ENCODE data around the gene NELFCD. TPM values are rescaled to one million over a fixed set of nuclear protein-coding genes. Genes with fewer than 3 reads are reported as not detected.

Gene NELFCD
- polyA plus RNA-seq, 1 of the 3 experiments (the other 2 are of a cell fraction), result 90.0 TPM

DNA sequence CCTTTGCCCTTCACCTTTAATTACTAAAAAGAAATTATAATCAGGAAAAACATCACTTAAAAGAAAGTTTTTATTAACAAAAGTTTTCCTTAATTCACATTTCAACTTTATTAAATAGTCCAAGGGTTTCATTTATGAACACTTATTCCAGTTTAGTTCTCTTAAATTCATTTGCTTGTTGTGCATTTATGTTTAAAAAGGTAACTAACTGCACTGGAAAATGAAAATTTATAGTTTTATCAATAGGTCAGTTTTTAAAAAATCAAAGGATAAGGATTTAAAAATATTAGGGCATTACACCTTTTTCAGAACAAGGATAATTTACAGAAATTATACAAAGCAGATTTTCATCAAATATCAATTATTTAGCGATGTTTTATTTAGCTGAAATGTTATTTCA, 52.0 kb downstream of the NELFCD start:
- peaks cover 25% of the 10 kb centered on the region for H3F3A ChIP-seq (replicated peaks; ENCODE audit: insufficient read depth)
- peak overlapping the region; percentile 82 to 83 for H3K27ac ChIP-seq (ENCODE audit: low read depth in 2 of 2, low read length in 1 of 2)
- DNase-seq, result no peak
- WGBS (ENCODE audit: low lambda C conversion rate), result 98% methylated on average over 1 of the region's 1 CpG
- no peaks in the 10 kb centered on the region for H3K27me3 ChIP-seq (ENCODE audit: insufficient read depth)
- peak overlapping the region; percentile 90 for H3K4me2 ChIP-seq
- TF ChIP-seq, protein P1, sequence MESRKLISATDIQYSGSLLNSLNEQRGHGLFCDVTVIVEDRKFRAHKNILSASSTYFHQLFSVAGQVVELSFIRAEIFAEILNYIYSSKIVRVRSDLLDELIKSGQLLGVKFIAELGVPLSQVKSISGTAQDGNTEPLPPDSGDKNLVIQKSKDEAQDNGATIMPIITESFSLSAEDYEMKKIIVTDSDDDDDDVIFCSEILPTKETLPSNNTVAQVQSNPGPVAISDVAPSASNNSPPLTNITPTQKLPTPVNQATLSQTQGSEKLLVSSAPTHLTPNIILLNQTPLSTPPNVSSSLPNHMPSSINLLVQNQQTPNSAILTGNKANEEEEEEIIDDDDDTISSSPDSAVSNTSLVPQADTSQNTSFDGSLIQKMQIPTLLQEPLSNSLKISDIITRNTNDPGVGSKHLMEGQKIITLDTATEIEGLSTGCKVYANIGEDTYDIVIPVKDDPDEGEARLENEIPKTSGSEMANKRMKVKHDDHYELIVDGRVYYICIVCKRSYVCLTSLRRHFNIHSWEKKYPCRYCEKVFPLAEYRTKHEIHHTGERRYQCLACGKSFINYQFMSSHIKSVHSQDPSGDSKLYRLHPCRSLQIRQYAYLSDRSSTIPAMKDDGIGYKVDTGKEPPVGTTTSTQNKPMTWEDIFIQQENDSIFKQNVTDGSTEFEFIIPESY (IDR thresholded peaks at IDR 0.05; ENCODE audit: borderline replicate concordance, low read depth), result no peak
- TF ChIP-seq POLR2AphosphoS5 (IDR thresholded peaks at IDR 0.05; ENCODE audit: low read depth, low read length) (no peak), GABPA (IDR thresholded peaks at IDR 0.05; ENCODE audit: low read depth) (no peak), RFX5 (IDR thresholded peaks at IDR 0.05; ENCODE audit: low read length) (no peak)
- no peaks in the 10 kb centered on the region for H3K9me2 ChIP-seq
- H3K9ac ChIP-seq, result peak overlapping the region; percentile 72
- no peaks in the 10 kb centered on the region for H3K9me3 ChIP-seq
- peak overlapping the region; percentile 78 to 91; a peak in 2 of 4 replicates for H3K4me3 ChIP-seq (ENCODE audit: low read depth in 2 of 2, low read length in 1 of 2)
- H4K20me1 ChIP-seq (ENCODE audit: insufficient read depth), result peaks cover 12% of the 10 kb centered on the region
- POLR2A ChIA-PET, result interaction anchor here (1.0 to 1.5 kb wide), 2 partner anchors 9 to 422 kb away, joined by 4 to 10 read pairs; partner anchors contain the start of gene PRELID3B
- CTCF ChIA-PET, result interaction anchor here (0.7 to 3.8 kb wide), 7 partner anchors 8 to 463 kb away, joined by 3 to 17 read pairs (median 4); no protein-coding TSS in a partner anchor
- H3K79me2 ChIP-seq (ENCODE audit: insufficient read depth), result peaks cover 60% of the 10 kb centered on the region
- H3K36me3 ChIP-seq (replicated peaks in 1 of 2; ENCODE audit: control insufficient read depth in 1 of 2, insufficient read depth in 2 of 2, low read length in 1 of 2), result peaks cover 57 to 77% of the 10 kb centered on the region in 2 experiments
- H3K4me1 ChIP-seq (ENCODE audit: control insufficient read depth in 1 of 2, insufficient read depth in 2 of 2, low read depth in 1 of 2, low read length in 1 of 2), result peaks cover 24 to 40% of the 10 kb centered on the region in 2 experiments; a peak in 3 of 4 replicates
- H2AFZ ChIP-seq (ENCODE audit: low read depth), result peak overlapping the region; percentile 81

DNA sequence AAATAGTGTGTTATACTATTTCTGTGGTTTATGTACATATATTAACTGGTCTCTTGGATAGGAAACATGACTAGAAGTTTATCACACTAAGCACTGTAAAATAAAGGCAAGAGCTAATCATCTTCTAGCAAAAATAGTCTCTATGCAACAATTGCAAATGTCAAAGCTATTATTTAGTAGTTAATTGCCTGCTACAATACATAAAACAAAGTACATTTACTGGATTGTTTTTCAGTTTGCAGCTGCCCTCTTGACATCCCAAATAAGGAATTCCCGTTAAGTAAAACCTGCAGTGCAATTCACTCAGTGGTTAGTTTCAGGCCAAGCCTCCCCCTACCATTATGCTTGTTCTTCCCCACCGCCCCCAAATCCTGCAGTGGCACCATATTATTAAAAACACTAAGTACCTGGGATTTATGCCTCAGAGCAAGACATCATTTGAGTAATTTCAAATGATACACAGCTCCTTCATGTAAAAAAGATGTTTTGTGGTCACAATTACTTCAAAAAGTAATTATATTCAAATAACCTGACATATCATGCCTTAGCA, 52.6 kb downstream of the NELFCD start:
- Histone ChIP-seq H3K79me2 (ENCODE audit: insufficient read depth) (peaks cover 60% of the 10 kb centered on the region), H3K4me3 (ENCODE audit: low read depth in 2 of 2, low read length in 1 of 2) (no peak overlapping the region), H3K27ac (ENCODE audit: low read depth in 2 of 2, low read length in 1 of 2) (peak overlapping the region; percentile 82 to 83; a peak in 3 of 4 replicates), H3K9ac (peak overlapping the region; percentile 72; the same call in 1 of the 2 replicates), H3K4me2 (no peak overlapping the region), H2AFZ (ENCODE audit: low read depth) (no peak overlapping the region), H3F3A (replicated peaks; ENCODE audit: insufficient read depth) (peaks cover 22% of the 10 kb centered on the region), H3K9me3 (no peaks in the 10 kb centered on the region), H3K9me2 (no peaks in the 10 kb centered on the region), H3K27me3 (ENCODE audit: insufficient read depth) (no peaks in the 10 kb centered on the region), H3K36me3 (replicated peaks in 1 of 2; ENCODE audit: control insufficient read depth in 1 of 2, insufficient read depth in 2 of 2, low read length in 1 of 2) (peaks cover 56 to 73% of the 10 kb centered on the region in 2 experiments), H3K4me1 (ENCODE audit: control insufficient read depth in 1 of 2, insufficient read depth in 2 of 2, low read depth in 1 of 2, low read length in 1 of 2) (peaks cover 20 to 34% of the 10 kb centered on the region in 2 experiments; a peak in 3 of 4 replicates), H4K20me1 (ENCODE audit: insufficient read depth) (peaks cover 7% of the 10 kb centered on the region)
- POLR2A ChIA-PET, result no interaction called here
- no peak for TF ChIP-seq PBX3 (IDR thresholded peaks at IDR 0.05)
- CTCF ChIA-PET, result interaction anchor here (0.7 to 3.8 kb wide), 7 partner anchors 21 to 462 kb away, joined by 3 to 17 read pairs (median 4); no protein-coding TSS in a partner anchor
- no peak for DNase-seq
- 74% methylated on average over 2 of the region's 2 CpGs for WGBS (ENCODE audit: low lambda C conversion rate)

DNA sequence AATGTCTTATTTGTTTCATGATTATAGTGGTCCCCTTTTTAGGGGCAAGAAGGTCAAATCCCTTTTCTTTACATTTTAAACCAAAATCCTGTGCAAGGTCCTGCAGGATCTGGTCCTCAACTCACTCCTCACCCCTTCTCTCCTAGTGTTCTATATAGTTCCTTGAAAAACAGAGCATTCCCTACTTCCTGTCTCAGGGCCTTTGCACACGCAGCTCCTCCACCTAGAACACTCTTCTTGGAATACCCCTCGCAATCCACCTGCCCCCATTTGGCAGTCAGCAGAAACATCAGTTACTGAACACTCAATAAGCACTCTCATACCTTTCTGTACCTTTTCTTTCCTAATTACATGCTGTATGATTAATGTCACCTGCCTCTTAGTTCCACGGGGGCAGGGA, 54.3 kb downstream of the NELFCD start:
- H3K27me3 ChIP-seq (ENCODE audit: insufficient read depth), result no peaks in the 10 kb centered on the region
- peaks cover 14 to 28% of the 10 kb centered on the region in 2 experiments; a peak in 3 of 4 replicates for H3K4me1 ChIP-seq (ENCODE audit: control insufficient read depth in 1 of 2, insufficient read depth in 2 of 2, low read depth in 1 of 2, low read length in 1 of 2)
- WGBS (ENCODE audit: low lambda C conversion rate), result 95% methylated on average over 3 of the region's 3 CpGs
- no peak overlapping the region for H2AFZ ChIP-seq (ENCODE audit: low read depth)
- no peak for DNase-seq
- no peak overlapping the region for H3K4me2 ChIP-seq
- peaks cover 60% of the 10 kb centered on the region for H3K79me2 ChIP-seq (ENCODE audit: insufficient read depth)
- peaks cover 26% of the 10 kb centered on the region for H3F3A ChIP-seq (replicated peaks; ENCODE audit: insufficient read depth)
- H3K36me3 ChIP-seq (replicated peaks in 1 of 2; ENCODE audit: control insufficient read depth in 1 of 2, insufficient read depth in 2 of 2, low read length in 1 of 2), result peaks cover 44 to 68% of the 10 kb centered on the region in 2 experiments
- H4K20me1 ChIP-seq (ENCODE audit: insufficient read depth), result peaks cover 4% of the 10 kb centered on the region; the same call in 1 of the 2 replicates
- H3K9me3 ChIP-seq, result no peaks in the 10 kb centered on the region
- ChIA-PET POLR2A (no interaction called here), CTCF (no interaction called here)
- H3K4me3 ChIP-seq (ENCODE audit: low read depth in 2 of 2, low read length in 1 of 2), result no peak overlapping the region
- no peak overlapping the region for H3K9ac ChIP-seq
- H3K27ac ChIP-seq (ENCODE audit: low read depth in 2 of 2, low read length in 1 of 2), result no peak overlapping the region
- no peaks in the 10 kb centered on the region for H3K9me2 ChIP-seq
- TF ChIP-seq GATA2 (CRISPR knock-in tag; IDR thresholded peaks at IDR 0.05) (no peak), NFIC (IDR thresholded peaks at IDR 0.05; ENCODE audit: borderline replicate concordance) (no peak), ELF1 (IDR thresholded peaks at IDR 0.05) (no peak), USF1 (IDR thresholded peaks at IDR 0.05; ENCODE audit: borderline replicate concordance, low read depth) (no peak), FOXM1 (IDR thresholded peaks at IDR 0.05; ENCODE audit: low read depth) (no peak), PBX3 (IDR thresholded peaks at IDR 0.05) (no peak), POLR2AphosphoS5 (IDR thresholded peaks at IDR 0.05; ENCODE audit: low read depth, low read length) (no peak), YY1 (IDR thresholded peaks at IDR 0.05; ENCODE audit: low read depth) (no peak), JUND (IDR thresholded peaks at IDR 0.05) (no peak), NRF1 (IDR thresholded peaks at IDR 0.05; ENCODE audit: low read depth, low read length) (no peak), RXRA (IDR thresholded peaks at IDR 0.05; ENCODE audit: borderline replicate concordance, low read depth) (no peak)

All from SK-N-SH (cell line).